HG03575 (cell line): ENCODE data around the gene CD36.
A peak's percentile ranks its signal among the peaks of the same experiment; 100 is the strongest.

Source experiments
- ATAC-seq: cut with Tn5 transposase; IDR thresholded peaks from one replicate; pipeline ENCODE4 v1.9.1; 2021; ENCODE audit not compliant: unreplicated experiment, insufficient number of reproducible peaks, low FRiP score; ENCODE audit errors: extremely low read depth

The CD36 gene

DNA sequence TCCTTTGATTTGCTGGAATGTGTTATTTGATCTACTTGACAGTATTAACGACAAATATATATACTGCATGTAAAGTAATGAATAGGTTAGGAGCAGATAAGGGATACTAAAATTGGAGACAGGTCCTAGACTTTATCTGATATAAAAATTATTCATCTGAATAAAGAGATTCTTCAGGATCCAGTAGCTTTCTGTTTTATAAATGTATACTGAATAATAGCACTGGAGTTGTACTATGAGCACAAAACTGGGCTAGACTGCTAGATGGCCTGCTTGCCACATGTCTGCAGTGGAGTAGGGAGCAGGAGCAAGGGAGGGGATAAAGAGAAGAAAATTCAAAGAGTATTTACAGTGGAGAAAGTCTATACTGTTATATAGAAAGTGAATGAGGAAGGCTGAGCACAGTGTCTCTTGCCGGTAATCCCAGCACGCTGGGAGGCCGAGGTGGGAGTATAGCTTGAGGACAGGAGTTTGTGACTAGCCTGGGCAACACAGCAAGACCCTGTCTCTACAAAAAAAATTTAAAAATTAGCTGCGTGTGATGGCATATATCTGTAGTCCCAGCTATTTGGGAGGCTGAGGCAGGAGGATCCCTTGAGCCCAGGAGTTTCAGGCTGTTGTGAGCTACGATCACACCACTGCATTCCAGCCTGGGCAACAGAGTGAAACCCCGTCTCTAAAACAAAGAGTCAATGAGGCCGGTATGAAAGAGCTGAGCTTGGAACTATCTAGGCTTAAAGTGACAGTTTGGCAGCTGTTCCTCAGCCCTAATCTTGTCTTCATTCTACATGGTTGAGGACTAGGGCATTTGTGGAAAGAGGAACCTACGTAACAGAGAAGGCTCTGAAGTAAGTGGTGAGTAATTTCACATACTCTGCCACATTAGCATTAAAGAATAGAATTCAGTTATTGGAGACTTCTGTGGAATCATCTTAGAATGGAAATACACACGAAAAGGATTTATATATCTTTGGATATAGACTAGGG is 41.8 kb downstream of the CD36 start:
- ATAC-seq, result no peak

DNA sequence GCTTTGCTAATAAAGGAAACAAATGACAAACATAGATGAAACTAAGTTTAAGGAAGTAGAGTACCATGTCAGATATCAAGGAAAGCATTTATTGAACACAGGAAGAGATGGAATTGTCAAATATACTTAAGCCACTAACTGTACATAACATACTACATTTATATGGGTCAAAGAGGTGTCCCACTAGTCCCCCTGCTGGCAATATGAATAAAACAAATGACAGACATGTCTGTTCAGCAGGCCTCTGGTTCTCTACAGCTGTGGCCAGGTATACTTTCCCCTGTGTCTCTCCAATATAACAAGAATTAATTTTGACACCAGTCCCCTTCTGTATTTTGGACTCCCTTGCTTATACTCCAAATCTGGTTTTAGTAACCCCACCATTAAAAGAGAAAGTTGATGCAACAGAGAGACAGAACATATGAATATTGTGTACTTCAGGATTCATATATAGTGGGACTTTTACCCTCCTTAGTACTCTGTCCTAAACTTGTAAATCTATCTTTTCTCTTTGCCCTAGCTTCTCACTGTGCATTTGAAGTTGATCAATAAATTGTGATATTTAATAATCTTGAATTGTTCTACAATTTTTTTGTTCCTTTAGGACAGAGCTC is 42.9 kb downstream of the CD36 start:
- peak; percentile 66 for ATAC-seq

DNA sequence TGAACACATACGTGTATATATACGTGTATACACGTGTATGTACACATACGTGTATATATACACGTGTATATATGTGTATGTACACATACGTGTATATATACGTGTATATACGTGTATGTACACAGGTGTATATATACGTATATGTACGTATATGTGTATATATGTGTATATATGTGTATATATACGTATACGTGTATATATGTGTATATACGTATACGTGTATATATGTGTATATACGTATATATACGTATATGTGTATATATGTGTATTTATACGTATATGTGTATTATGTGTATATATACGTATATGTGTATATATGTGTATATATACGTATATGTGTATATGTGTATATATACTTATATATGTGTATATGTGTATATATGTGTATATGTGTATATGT is 44.3 kb downstream of the CD36 start:
- no peak for ATAC-seq

DNA sequence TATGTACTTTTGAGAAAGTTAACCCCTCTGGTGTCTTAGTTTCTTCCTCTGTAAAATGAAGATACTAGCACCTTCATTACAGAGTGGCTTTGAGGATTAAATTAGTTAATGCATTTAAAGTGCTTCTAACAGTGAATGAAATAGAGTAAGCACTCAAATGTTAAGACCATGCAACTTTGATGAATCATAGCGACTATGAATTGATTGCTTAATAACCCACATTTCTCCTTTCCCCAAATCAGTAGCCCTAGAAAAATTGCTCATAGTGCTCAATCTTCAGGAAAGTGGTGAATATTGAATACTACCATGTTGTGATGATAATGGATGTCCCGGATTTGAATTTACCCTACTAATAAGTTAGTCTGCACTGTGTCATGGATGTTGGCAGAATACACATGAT is 48.1 kb downstream of the CD36 start:
- ATAC-seq, result no peak

DNA sequence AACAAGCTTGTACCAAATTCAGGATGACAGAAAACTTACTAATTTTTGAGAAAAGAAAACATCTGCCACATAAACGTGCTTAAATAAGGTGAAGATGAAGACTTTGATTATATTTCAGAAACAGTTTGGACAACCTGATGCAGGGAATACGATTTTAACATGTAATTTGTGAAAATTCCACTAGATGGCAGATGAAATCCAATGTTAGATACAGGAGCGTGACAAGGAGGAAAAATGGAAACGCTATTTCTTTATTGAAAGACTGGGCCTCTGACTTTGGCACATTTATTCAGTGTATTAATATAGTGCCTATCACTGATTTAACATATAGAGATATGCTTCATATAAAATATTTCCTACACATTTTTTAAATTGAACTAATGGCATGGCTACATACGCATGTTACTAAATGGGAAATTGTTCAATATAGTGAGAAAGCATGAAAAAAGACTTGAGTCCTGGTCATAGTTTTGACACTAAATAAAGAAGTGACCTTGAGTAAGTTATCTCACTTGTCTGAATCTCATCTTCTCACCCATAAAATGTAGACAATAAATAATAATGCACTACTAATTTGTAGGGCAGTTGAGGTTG is 60.7 kb downstream of the CD36 start:
- no peak for ATAC-seq

DNA sequence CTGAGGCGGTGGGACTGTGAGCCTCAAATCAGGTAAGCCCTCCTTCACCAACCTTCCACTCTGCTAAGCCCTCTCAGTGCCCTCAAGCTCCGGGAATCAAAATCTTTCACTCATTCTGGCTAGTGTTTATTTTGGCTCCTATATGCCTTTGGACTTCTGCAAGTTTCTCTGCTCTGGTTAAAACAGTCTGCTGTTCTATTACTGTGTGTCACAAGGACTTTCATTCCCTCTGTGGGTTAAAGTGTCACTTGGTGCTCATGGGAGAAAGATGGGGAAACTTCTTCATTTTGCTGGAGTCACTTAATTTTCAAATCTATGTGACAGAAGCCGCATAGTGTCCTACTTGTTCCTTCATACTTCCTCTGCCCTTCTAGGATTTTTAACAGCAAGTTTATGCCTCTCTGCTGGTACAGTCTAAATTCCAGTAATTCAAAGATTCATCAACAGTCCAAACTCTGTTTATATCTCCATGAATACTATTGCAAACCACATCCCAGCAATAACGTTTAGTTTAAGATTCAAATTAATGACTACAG is 61.3 kb downstream of the CD36 start:
- no peak for ATAC-seq

DNA sequence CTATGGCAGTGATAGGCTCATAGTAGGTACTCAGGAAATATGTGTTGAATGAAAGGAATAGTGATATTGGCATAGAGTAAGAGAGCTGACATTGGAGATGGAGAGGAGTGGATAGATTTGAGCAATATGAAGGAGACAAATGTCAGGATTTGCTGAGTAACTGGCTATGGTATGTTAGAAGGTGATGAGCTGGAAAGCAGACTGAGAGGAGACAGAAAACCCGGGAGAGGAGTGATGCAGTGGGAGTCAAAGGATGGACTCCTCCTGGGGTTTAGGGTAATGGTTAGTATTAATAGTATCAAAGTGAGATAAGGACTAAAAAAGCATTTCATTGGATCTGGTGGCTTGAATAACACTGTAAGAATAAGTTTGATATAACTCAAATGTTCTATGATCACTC is 64.8 kb downstream of the CD36 start:
- no peak for ATAC-seq

DNA sequence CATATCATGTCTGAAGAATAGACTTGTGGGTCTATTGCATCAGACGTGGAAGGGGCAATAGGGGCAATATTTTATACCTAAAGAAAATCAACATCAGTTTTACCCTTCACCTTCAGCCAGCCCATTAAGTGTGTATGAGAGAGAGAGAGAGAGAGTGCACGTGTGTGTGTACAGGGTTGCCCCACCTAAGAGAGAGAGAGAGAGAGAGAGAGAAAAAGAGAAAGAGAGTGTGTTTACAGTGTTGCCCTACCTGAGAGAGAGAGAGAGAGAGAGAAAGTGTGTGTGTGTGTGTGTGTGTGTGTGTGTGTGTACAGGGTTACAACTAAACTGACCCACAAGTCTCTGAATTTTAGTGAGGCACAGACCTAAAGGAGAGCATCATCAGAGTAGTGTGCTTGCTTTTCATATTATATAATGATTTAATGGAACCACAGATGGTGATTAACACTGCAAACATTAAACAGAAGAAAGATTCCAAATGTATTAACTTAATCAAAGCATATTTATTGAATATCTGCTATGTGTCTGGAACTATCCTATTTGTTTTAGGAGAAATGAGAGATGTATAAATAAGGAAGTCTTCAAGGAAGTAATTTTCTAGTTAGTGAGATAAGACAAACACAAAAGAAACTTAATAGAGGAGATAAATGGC is 66.8 kb downstream of the CD36 start:
- no peak for ATAC-seq

DNA sequence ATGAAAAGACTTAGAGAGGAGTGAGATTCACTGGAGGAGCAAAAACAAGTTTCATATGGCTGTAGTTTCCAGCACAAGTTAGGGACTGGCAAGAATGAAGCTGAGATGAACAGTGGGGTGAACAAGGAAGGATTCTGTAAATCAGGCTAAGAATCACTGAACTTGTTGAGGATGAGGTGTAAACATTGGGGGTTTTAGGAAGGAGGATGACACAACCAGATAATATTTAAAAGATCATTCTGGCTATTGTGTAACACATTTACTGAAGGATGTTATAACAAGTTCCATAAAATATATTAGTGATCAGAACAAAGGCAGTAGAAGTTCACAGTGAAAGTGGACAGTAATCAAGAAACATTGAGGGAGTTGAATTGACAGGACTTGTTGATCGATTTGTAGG is 68.9 kb downstream of the CD36 start:
- no peak for ATAC-seq

DNA sequence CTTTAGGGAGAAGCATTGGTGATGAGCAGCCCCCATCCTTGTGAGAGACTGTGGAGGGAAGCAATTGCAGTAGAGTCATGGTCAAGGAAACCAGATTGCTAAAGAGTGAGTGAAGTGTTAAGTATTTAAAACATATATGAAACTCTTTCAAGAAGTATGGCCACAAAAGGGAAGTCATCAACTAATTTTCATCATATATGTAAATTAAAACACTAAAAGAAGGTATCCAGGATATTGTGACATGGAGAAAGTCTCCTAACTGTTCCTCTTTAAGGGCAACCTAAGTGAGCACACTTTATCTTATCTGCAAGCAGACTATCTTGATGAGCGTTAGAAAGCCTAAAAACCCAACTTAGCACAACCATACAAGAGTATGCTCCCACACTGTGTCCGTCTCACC is 69.7 kb downstream of the CD36 start:
- ATAC-seq, result no peak

DNA sequence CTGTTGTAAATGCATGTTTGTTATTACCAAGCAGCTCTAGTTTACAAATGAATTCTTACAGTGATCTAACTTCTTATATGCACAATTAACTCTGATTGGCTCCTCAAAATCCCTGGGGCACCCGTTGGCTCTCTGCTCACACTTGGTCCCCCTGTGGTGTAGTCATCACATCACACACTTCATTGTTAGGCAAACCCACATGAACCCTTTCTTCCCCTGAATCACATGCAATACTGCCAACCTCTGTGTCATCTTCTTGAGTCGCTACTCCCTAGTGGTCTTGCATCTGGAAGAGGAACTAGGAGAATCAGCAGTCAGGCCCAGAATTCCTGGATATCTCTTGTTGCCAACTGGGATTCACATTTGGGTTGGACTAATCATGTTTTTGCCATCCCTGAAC is 73.1 kb downstream of the CD36 start:
- ATAC-seq, result no peak

DNA sequence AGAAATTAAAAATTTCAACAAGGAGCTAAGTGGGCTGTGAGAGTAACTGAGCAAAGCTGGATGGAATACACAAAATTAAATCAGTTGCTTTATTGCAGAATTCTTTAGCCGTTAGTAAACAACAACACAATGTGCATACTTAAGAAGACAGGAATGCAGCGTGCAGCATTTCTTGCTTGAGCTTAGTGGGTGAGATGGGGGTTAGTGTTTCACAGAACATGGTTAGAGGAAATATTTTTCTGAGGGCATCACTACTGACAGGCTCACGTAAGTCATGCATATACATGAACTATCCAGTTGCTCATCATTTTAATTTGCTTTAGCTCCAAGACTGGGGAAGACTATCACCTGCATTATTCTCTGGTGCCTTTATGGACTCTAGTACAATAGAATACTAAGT is 80.8 kb downstream of the CD36 start:
- ATAC-seq, result no peak

DNA sequence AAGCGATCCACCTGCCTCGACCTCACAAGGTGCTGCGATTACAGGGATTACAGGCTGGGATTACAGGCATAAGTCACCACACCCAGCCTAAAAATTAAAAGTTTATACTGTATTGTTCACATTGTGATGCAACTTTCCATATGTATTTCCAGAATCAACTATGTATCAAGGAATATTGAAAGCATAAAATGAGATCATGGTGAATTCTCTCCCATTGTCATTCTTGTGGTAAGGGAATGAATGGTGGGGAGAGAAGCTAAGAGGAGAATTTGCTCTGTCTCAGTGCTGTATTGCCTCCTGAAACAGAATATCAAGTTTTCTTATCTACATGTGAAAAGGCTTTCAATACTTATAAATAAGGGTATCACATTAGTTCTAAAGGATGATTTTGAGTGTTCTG is 81.7 kb downstream of the CD36 start:
- no peak for ATAC-seq

DNA sequence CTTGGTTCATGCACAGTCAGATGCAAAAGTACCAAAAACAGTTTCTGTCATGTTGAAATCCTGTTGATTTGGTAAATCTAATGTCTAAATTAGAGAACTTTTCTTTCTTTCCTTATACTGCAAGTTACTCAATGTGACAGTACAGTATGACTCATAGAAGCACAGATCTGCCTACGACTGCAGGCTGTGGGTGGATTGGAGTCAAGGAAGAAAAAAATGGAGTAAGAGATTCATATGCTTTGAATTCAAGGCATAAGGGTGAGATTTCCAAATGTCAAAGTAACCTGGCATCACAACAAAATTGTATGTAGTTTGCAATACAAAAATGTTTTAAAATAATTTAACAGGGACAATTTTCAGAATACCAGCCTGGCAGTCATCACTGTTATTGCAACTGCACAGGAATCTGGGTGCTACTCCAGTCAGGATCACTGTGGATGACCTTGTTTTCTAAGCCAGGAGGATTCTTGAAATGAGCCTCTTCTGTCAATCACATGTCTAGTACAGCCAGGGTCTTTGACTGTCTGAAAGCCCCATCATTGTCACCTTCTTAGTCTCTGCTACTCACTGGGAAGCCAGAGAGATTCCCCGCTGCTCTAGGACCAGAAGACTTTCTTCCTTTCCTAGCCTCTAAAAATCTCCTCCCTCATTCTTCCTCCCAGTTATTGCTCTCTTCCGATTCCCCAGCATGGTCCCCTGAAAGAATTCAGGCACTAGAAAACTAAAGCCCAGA is 83.6 kb downstream of the CD36 start:
- ATAC-seq, result no peak

DNA sequence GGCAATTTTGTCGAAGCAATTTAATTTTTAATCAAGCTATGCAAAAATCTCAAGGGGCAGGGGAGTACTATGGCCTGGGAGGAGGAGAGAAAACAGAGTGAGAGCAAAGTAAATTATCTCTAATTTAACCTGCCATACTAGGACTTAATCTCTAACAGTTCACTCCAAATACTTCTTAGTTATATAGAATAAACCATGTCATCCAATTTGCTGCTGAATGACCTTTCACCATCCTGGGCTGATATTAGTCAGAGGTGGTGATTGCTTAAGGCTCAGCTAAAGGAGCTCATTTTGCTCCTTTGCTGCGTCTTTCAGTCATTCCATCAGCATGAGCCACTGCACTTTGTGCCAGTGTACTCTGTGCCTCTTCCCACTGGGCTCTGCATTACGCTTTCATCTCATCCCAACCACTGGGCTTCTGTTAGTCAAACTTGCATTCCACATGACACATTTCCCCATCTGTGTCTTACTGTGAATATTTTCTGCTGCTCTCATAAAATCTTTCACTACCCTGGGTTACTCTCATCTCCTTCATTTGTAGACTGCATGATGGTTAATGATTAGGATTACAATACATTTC is 84.3 kb downstream of the CD36 start:
- ATAC-seq, result no peak

DNA sequence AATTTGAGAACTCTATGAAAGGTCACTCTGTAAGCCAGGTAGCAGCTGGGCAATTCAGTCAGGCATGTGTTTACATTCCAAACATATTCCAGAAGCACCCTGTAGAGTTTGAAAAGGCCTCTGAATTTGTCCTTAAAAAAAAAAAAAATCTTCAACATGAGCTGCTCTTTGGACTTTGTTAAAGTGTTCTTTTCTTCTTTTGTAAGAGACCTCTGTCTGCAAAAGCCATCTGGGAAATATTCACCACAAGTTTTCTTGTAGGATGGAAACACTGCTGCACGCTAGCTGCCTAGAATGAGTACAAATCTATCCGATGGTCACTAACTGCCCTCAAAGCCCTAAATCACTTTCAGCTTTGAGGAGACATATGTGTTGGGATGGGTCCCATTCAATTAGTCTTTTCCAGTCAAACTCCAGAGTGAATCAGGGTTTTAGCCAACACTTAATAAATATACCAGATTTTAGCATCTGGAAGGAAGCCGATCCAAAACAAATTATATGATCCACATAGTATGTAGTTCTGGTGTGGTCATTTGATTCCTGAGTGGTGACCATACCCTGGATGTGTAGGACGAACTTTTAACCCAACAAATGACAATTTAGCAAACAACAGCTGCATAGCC is 85.9 kb downstream of the CD36 start:
- no peak for ATAC-seq

DNA sequence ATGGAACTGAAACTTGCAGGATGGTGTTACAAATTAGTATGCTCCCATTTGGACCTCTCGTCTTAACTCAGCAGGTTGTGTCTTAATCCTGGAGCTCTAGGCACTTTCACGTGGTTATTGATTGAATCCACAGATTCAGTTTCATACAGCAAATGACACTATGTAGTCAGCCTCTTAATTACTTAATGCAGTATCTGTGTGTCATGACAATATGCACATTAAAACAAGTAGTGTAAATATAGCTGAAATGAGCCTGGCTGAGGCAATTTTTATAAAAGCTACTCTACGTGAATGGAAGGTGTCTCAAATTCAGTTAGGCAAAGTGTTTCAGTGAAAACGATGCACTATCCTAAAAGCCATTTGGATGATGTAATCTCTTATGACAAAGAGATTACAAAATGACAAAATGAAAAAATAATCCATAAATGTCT is 86.8 kb downstream of the CD36 start:
- no peak for ATAC-seq
